Measurements from ENCODE around the gene KCNQ1OT1.

Gene KCNQ1OT1

DNA sequence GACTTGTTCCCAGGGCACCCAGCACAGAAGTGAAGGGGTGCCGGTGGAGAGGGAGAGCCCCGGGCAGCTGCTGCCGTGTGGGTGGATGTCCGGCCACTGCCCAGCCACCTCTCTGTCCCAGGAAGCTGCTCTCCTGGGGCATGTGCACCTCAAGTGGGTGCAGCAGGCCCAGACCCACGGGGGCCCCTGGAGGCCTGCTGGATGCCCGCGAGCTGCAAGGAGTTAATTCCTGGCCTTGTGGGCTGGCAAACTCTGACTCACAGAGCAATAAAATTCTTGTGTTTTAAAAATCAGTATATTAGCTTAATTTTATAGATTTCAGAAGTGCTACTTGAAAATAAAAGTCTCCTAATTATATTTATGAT lies 37.4 kb upstream of the KCNQ1OT1 start:
- DNase-seq (ENCODE audit: low read depth): no peak

DNA sequence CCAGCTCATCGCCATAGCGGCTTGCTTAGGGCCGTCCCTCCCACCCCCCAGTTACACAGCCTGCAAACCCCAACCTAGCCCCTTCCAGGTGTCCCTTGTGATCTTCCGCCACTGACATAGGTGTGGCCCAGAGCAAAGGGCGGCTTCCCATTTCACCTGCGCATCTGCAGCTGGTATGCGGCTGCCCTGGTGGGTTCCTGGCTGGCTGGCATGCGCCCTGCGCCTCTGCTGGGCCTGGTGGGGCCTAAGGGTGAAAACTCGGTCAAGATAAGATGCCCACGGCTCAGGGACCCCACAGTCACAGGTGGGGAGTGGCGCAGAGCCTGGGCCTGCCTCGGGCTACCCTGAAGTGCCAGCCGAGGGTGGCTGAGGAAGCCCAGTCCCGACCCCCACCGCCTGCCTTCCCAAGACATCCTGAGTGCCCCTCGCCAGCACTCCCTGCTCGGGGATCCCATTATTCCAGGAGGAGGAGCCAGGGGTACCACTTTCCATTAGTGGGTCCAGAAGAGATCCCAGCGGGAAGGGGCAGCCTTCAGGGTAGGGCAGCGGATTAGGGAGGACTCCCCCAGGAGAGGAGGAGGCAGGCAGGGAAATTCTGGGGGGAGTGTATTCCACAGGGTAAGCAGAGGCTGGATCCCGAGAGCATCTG lies 36.9 kb upstream of the KCNQ1OT1 start:
- no peak for DNase-seq (ENCODE audit: low read depth)

- no peak for DNase-seq (ENCODE audit: low read depth)
Measured at GRCh38 chr11:2735053-2735589, 35.3 kb upstream of the KCNQ1OT1 start.

DNA sequence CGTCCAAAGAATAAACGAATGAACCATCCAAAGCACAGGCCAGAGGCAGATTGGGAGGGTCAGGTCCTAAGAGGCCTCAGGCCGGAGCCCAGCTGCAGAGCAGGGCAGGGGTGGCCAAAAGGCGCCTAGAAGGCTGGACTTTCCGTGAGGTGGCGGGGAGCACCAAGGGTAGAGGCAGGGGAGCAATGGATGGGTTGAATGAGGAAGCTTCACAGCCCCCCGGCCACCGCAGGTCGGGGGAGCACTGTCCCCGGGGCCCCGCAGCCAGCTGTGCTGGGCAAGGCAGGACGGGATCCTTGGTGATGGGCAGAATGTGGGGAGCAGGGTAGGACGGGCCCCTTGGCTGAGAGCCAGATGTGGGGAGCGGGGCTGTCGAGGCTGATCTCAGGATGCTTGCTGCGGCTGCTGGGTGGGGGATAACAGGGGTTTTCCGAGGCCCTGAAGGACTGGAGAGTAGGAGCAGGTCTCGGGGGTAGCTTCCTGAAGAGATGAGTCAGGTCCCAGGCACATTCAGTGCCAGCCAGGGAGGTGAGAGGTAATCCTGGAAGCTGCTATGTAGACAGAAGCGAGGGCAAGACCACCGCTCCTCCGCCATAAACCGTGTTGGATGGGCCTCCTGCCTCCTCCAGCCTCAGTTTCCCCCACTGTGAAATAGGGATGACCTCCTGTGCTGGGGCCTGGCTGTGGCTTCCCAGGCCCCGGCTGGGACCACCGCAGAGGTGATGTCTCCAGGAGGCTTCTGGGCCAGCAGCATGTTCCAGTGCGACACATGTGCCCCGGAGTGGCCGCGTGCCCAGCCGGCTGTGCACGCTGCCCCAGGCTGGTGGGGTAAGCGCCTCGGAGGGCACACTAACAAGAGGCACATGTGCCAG lies 34.6 kb upstream of the KCNQ1OT1 start:
- no peak for DNase-seq (ENCODE audit: low read depth)

GRCh38 chr11:2732940-2733628 lies 33.3 kb upstream of the KCNQ1OT1 start:
- DNase-seq (ENCODE audit: low read depth): no peak

GRCh38 chr11:2732261-2732939 lies 32.6 kb upstream of the KCNQ1OT1 start:
- no peak for DNase-seq (ENCODE audit: low read depth)

GRCh38 chr11:2731130-2732125 lies 31.6 kb upstream of the KCNQ1OT1 start:
- no peak for DNase-seq (ENCODE audit: low read depth)

DNA sequence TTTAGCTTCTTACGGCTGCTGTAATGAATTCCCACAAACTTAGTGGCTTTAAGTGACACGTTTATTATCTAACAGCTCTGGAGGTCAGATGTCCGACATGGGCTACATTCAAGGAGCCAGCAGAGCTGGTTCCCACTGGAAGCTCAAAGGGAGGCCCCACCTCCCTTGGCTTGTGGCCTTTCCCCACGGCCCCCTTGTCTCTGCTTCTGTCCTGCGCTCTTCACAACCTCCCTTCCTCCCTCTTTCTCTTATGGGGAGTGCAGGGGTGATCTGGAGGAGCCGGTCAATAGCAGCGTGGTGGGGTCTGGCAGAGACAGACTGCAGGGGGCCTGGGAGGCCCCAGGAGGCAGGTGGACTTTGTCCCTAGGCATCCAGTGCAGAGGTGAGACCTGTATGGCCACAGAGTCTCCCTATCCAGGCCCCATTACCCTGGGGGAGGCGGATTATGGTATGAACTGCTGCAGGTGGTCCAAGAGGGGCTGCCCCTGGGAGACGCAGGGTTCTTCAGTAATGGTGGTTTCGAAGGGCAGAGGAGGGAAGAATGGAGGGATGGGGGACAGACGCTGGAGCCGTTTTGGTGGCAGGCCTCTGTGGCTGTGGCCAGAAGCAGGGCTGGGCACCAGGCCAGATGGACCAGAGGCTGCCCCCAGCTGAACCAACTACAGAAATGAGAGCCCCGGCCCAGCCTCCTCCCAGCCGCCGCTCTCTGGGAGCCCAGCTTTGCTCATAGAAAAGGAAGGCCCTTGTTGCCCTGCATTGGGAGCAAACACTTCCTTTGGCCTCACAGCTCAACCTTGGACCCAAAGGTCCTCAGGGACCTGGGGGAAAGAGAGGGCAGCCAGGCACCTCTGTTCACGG lies 30.7 kb upstream of the KCNQ1OT1 start:
- no peak for DNase-seq (ENCODE audit: low read depth)

GRCh38 chr11:2729841-2730240 lies 30.0 kb upstream of the KCNQ1OT1 start:
- DNase-seq (ENCODE audit: low read depth): no peak

DNA sequence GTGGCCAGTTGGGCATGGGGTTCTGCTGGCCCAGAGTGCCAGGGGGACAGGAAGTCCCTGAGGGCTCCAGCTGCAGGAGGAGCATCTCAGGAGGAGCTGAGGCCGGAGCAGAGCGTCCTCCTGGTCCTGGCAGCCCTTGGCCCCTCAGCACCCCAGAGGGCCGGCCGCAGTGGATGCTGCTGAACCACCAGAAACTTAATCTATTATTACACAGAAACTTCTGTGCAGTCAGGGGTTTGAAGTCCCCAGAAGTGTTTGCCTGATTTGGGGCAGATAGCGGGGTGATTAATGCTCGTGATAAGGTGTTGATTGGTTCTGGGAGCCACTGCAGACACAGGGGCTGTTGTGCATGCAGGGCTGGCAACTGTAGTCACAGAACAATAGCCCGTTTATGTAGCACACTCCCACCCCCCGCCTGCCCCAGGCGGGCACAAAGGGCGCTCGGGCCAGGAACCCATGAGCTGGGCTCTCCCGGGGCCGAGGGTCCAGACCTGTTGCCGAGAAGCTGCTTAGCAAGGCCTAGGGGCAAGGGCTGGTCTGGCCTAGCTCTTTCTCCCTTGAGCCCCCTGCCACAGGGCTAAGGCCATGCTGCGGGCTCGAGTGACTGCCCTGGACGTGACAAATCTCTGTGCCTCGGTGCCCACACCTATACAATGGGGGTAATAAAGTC lies 29.0 kb upstream of the KCNQ1OT1 start:
- no peak for DNase-seq (ENCODE audit: low read depth)

DNA sequence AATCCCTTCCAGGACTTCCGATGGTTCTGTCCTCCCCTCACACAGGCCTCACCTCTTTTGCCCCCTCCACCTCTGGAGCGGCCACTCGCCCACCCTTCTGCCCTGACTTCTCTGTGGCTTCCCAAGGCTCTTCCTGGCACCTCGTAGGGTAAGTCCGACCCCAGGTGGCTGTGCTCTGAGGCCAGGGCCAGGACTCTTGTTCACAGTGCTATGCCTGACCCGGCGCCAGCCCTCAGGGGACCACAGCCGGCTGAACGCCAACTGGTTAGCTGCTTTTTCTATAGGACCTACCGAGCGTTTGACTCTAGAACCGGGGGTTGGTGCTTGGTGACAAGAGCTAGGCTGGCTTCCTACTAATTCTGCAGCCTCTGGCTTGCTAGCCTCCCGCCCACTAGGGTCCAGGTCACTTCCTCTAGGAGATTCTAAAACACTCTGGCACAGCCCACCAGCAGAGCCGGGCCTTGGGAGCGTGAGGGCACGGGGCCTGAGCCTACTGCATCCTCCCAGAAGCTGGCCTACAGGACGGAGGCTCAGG lies 28.4 kb upstream of the KCNQ1OT1 start:
- no peak for DNase-seq (ENCODE audit: low read depth)

DNA sequence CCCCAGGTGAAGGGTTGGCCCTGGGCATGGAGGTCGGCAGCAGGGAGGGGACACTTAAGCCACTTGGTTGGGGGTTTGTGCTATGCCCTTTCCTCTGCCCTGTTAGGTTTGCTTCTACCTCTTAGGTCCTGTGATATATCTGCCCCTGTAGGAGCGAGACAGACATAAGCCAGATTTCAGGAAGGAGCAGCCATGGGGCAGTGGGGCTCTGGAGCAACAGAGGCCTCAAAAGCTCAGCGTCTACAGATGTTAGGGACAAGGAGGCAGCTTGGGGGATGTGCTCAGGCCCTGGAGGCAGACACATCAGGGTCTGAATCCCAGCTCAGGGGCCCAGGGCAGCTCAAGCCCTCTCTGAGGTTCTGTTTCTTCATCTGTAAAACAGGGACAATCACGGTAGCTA lies 27.2 kb upstream of the KCNQ1OT1 start:
- DNase-seq (ENCODE audit: low read depth): no peak

DNA sequence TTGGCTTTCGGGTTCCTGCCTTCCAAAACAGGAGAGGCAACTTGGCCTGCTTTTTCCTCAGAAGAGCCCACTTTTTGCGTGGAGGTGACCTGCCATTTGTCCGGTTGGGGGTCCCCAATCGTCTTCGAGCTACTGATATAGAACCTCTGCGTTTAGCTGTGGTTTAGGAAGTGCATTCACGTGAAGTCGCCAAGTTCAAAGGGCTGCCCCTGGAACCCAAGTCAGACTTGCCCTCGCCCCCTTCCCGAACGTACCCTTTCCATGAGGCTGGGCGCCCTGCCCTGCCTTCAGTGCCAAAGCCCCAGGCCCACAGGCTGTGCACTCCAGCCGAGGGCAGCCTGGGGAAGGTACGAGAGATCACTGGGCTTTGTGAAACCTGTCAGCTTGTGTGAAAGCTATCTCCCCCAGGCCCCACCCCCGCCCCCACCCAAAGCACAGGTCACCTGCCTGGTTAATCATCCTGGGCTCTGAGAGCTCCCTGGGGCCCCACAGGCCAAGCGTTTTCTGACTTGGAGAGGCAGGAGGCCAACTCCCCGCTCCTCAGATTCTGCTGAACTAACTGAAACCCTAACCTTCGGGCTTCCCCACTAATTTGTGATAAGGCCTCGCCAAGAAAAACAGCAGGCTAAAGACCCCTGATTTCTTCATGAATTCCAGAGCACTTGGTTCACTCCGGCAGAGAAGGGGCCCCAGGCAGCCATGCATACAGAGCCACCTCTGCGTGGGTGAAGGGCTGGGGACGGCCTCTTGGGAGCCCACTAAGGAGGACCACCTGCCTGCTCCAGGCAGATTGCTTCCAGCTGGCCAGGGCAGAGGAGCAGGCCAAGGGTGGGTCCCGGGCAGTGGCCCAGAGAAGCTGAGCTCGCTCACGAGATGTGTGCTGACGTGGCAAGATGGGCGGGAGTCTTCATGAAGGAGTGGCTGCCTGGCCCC lies 25.8 kb upstream of the KCNQ1OT1 start:
- DNase-seq (ENCODE audit: low read depth): no peak

DNA sequence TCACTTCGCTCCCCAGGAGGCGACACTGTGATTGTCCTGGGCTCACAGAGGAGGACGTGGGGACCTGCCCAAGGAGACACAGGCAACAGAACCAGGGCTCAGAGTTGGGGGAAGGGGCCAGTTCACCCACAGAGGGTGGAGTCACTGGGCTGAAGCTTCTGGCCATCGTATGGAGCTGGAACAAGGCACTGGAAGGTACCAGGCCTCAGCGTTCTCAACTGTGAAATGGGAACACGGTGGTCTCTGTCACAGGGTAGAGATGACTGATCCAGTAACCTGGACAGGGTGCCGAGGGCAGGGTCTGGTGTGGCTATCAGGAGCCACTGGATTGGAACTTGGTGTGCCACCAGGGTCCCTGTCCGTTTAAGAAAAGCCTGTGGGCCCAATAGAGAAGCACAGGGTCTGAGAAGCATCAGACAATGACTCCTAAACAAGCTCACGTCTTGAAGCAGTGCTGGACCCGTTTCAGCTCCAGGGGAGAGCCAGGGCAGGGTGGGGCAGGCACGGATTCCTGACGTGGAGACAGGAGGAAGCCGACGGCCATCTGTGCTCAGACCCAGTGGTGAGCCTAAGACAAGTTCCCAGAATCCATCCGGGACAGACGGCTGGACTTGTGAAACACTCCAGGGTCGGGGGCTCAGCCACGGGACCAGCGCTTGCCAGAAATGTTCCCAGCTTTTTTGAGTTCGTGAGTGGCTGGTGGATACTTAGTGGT lies 25.0 kb upstream of the KCNQ1OT1 start:
- no peak for DNase-seq (ENCODE audit: low read depth)

- DNase-seq (ENCODE audit: low read depth): no peak
Measured at GRCh38 chr11:2724104-2724503, 24.3 kb upstream of the KCNQ1OT1 start.

DNA sequence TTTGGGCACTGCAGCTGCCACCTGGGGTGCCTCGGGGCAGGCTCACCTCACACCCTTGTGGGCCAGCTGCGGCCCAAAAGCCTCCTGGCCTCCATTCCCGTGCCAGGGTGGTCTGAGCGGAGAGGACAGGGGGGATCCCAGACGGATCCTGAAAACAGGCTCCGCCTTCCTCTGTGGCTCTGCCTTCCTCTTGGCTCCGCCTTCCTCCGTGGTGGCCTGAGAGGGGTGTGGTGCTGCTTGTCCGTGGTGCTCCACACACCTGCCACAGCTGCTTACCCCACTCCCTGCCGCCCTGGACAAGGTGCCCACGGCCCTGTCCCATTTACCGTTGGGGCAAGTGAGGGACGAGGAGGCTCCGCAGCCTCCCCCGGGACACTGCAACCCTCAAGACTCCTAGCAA lies 23.2 kb upstream of the KCNQ1OT1 start:
- DNase-seq (ENCODE audit: low read depth): no peak

- no peak for DNase-seq (ENCODE audit: low read depth)
Measured at GRCh38 chr11:2721210-2721916, 21.6 kb upstream of the KCNQ1OT1 start.

Data from non-pigmented ciliary epithelial cell (primary cell).